Activated CD8-positive, alpha-beta T cell treated with anti-CD3 and anti-CD28 coated beads for 36 hours (primary cell): ENCODE data around the gene ARL13B. TPM values are rescaled to one million over a fixed set of nuclear protein-coding genes. Genes with fewer than 3 reads are reported as not detected.

ENCODE experiments used
- ATAC-seq: fragments of 200-7000 bp; cut with Tn5 transposase; one replicate; pipeline ENCODE4 v1.10.0; 2021; ENCODE audit warnings: mild to moderate bottlenecking, moderate library complexity
- CTCF ChIA-PET: fragments of 350-600 bp; sonication (Branson Sonifier 250); formaldehyde crosslinking; loops from one replicate; lab custom pipeline; 2021; ENCODE audit warnings: antibody characterized with exemption; lab: Charles Lee
- POLR2A ChIA-PET: fragments of 350-600 bp; sonication (Branson Sonifier 250); formaldehyde crosslinking; loops from one replicate; lab custom pipeline; 2021; ENCODE audit warnings: antibody characterized with exemption; lab: Charles Lee
- DNase-seq: peaks from one replicate; pipeline ENCODE4 v3.0.0-alpha.2; 2020
- H3K27ac Mint-ChIP-seq: one replicate; pipeline ENCODE4 v1.8.0; 2021; ENCODE audit warnings: mild to moderate bottlenecking, mixed read lengths
- H3K27me3 Mint-ChIP-seq: one replicate; pipeline ENCODE4 v1.8.0; 2021; ENCODE audit warnings: mixed read lengths
- H3K36me3 Mint-ChIP-seq: one replicate; pipeline ENCODE4 v1.8.0; 2021; ENCODE audit warnings: low read depth, mixed read lengths
- H3K4me1 Mint-ChIP-seq: one replicate; pipeline ENCODE4 v1.8.0; 2021; ENCODE audit warnings: low read depth, mixed read lengths
- H3K4me3 Mint-ChIP-seq: one replicate; pipeline ENCODE4 v1.8.0; 2021; ENCODE audit warnings: mild to moderate bottlenecking, moderate library complexity, mixed read lengths
- H3K9me3 Mint-ChIP-seq: one replicate; pipeline ENCODE4 v1.8.0; 2021; ENCODE audit warnings: mixed read lengths
- intact Hi-C: fragments of 100-400 bp; cut with micrococcal nuclease; formaldehyde crosslinking; loops from one replicate; pipeline ENCODE4 v1.10.0; 2022
- total RNA-seq, 2 experiments: library from RNA; stranded (reverse); gene quantifications; one replicate each; pipeline ENCODE4 v1.2.3, GENCODE V29; 2021
- TF ChIP-seq, protein P1 (sequence below): fragments of 200-600 bp; IDR thresholded peaks from one replicate; pipeline ENCODE4 v1.8.0; 2022; ENCODE audit warnings: antibody characterized with exemption, mild to moderate bottlenecking

The ARL13B gene
- total RNA-seq, 2 experiments from 2014 or later, result 8.0 to 10.0 TPM

DNA sequence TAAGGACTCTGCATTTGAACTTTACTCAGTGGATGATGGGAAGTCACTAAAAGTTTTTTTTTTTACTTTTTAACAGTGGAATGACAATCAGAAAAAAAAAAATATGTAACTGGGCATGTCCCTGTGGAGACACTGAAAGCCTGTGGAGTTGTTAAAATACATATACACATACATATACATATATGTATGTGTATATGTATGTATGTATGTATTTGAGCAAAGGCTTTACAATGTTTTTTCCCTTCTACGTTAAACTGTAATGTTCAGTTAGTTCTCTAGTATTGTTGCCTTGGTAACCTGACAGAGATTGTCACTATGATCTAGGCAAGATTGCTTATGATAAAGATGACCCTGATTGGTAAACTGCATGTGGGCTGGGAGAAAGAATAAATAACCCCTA is 113.2 kb downstream of the ARL13B start:
- ATAC-seq, result no peak
- ChIA-PET CTCF (no interaction called here), POLR2A (no interaction called here)
- TF ChIP-seq, protein P1, sequence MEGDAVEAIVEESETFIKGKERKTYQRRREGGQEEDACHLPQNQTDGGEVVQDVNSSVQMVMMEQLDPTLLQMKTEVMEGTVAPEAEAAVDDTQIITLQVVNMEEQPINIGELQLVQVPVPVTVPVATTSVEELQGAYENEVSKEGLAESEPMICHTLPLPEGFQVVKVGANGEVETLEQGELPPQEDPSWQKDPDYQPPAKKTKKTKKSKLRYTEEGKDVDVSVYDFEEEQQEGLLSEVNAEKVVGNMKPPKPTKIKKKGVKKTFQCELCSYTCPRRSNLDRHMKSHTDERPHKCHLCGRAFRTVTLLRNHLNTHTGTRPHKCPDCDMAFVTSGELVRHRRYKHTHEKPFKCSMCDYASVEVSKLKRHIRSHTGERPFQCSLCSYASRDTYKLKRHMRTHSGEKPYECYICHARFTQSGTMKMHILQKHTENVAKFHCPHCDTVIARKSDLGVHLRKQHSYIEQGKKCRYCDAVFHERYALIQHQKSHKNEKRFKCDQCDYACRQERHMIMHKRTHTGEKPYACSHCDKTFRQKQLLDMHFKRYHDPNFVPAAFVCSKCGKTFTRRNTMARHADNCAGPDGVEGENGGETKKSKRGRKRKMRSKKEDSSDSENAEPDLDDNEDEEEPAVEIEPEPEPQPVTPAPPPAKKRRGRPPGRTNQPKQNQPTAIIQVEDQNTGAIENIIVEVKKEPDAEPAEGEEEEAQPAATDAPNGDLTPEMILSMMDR, result no peak
- no peaks in the 10 kb centered on the region for H3K9me3 Mint-ChIP-seq
- intact Hi-C loops, result no loop called here
- DNase-seq, result no peak
- no peaks in the 10 kb centered on the region for H3K4me1 Mint-ChIP-seq
- H3K27me3 Mint-ChIP-seq, result no peaks in the 10 kb centered on the region
- no peak overlapping the region for H3K4me3 Mint-ChIP-seq
- H3K27ac Mint-ChIP-seq, result no peak overlapping the region
- H3K36me3 Mint-ChIP-seq, result peaks cover 46% of the 10 kb centered on the region

DNA sequence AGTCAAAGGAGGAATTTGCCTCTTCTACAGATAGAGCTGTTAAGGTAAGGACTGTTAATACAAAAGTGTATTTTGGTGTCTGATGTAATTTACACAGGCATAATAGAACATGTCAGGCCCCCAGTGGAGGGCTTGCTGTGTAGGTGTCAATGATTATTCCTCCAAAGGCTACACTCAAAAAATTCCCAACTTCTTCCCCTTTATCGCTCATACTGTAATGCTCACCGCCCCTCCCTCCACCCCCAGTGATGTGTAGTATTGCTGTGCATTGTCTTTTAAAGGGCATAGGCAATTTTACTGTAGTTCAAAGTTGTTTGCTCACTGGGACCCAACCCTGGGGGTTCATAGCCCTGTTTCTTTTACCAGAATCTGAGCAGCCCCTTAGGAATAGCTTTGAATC is 115.2 kb downstream of the ARL13B start:
- no peak for ATAC-seq
- H3K4me3 Mint-ChIP-seq, result no peak overlapping the region
- peaks cover 43% of the 10 kb centered on the region for H3K36me3 Mint-ChIP-seq
- TF ChIP-seq, protein P1, result no peak
- DNase-seq, result no peak
- no peaks in the 10 kb centered on the region for H3K27me3 Mint-ChIP-seq
- H3K4me1 Mint-ChIP-seq, result no peaks in the 10 kb centered on the region
- intact Hi-C loops, result no loop called here
- H3K9me3 Mint-ChIP-seq, result no peaks in the 10 kb centered on the region
- ChIA-PET POLR2A (interaction anchor here (1.4 kb wide), 1 partner anchor 25 kb away, joined by 3 read pairs; no protein-coding TSS in a partner anchor), CTCF (no interaction called here)
- no peak overlapping the region for H3K27ac Mint-ChIP-seq

DNA sequence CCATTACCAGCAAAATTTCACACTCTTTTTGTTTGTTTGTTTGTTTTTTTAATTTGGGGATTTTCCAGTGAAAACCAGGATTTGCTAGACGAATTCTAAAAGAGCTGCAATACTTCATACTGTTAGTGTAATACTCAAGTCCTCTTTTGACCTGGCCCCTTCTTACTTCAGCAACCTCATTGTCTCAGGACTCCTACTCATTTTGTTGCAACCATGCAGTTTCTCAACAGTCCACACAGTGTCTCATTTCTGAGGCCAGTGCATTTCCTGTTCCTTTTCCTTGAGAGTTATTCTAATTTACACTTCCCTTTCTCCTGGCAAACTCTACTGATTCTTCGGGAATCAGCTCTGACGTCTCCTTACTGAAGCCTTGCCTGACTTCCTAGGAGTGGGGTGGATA is 118.5 kb downstream of the ARL13B start:
- intact Hi-C loops, result no loop called here
- Mint-ChIP-seq H3K9me3 (no peaks in the 10 kb centered on the region), H3K36me3 (peaks cover 31% of the 10 kb centered on the region), H3K4me1 (no peaks in the 10 kb centered on the region), H3K27ac (peak overlapping the region; percentile 6), H3K4me3 (no peak overlapping the region), H3K27me3 (no peaks in the 10 kb centered on the region)
- DNase-seq, result no peak
- ATAC-seq, result no peak
- POLR2A ChIA-PET, result no interaction called here
- TF ChIP-seq, protein P1, result no peak
- CTCF ChIA-PET, result interaction anchor here (0.6 to 0.8 kb wide), 2 partner anchors 40 to 90 kb away, joined by 3 read pairs; no protein-coding TSS in a partner anchor

DNA sequence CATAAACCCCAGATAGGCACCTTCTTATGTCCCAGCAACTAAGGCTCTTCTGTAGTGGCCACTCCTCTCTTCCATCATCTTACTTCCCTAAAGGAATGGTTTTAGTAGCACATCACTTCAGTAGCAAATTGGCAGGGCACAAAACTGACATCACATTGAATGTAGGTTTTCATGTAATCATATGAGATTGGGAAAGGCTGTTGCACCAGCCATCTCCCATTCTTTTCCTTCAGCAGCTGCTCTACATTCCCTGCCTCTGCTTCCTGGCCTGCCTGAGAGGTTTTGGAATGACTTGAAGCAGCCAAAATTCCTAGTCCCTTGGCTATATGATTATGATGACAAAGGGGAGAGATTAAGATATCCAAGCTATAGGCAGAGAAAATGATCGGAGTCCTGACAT is 119.4 kb downstream of the ARL13B start:
- Mint-ChIP-seq H3K27ac (no peak overlapping the region), H3K36me3 (peaks cover 31% of the 10 kb centered on the region)
- CTCF ChIA-PET, result no interaction called here

GRCh38 chr3:94101860-94102259 is 121.9 kb downstream of the ARL13B start:
- TF ChIP-seq, protein P1, result no peak
- H3K4me3 Mint-ChIP-seq, result no peak overlapping the region
- H3K9me3 Mint-ChIP-seq, result no peaks in the 10 kb centered on the region
- ATAC-seq, result no peak
- H3K36me3 Mint-ChIP-seq, result peaks cover 23% of the 10 kb centered on the region
- no peak for DNase-seq
- CTCF ChIA-PET, result interaction anchor here (0.6 to 1.7 kb wide), 5 partner anchors 10 to 98 kb away, joined by 3 to 5 read pairs (median 3); no protein-coding TSS in a partner anchor
- intact Hi-C loops, result no loop called here
- H3K27ac Mint-ChIP-seq, result no peak overlapping the region
- H3K27me3 Mint-ChIP-seq, result no peaks in the 10 kb centered on the region
- POLR2A ChIA-PET, result no interaction called here
- H3K4me1 Mint-ChIP-seq, result no peaks in the 10 kb centered on the region

More for the DNA sequence above, 119.4 kb downstream of the ARL13B start:
- Mint-ChIP-seq H3K4me3 (no peak overlapping the region), H3K9me3 (no peaks in the 10 kb centered on the region), H3K27me3 (no peaks in the 10 kb centered on the region), H3K4me1 (no peaks in the 10 kb centered on the region)
- DNase-seq, result no peak
- intact Hi-C loops, result no loop called here
- POLR2A ChIA-PET, result no interaction called here
- ATAC-seq, result no peak
- TF ChIP-seq, protein P1, result no peak

Other genes with a start within 250 kb of the ARL13B start
- gene PROS1, start 6.3 kb upstream of the ARL13B start, total RNA-seq, result under 1 TPM in 1 of 2 experiments, not detected in 1; 0.20 TPM
- not detected for gene STX19, start 48.4 kb downstream of the ARL13B start, total RNA-seq
- 1 to 10 TPM; 6.3 to 8.1 TPM for gene DHFR2, start 82.8 kb downstream of the ARL13B start, total RNA-seq
- gene NSUN3, start 82.9 kb downstream of the ARL13B start, total RNA-seq, result 10 to 100 TPM; 11.9 to 15.5 TPM